ENCODE data around the gene IP6K3. TPM values are rescaled to one million over a fixed set of nuclear protein-coding genes. Genes with fewer than 3 reads are reported as not detected.

The IP6K3 gene
- polyA plus RNA-seq, 1 of the 3 experiments (the other 2 are of a cell fraction) = 0.21 TPM

DNA sequence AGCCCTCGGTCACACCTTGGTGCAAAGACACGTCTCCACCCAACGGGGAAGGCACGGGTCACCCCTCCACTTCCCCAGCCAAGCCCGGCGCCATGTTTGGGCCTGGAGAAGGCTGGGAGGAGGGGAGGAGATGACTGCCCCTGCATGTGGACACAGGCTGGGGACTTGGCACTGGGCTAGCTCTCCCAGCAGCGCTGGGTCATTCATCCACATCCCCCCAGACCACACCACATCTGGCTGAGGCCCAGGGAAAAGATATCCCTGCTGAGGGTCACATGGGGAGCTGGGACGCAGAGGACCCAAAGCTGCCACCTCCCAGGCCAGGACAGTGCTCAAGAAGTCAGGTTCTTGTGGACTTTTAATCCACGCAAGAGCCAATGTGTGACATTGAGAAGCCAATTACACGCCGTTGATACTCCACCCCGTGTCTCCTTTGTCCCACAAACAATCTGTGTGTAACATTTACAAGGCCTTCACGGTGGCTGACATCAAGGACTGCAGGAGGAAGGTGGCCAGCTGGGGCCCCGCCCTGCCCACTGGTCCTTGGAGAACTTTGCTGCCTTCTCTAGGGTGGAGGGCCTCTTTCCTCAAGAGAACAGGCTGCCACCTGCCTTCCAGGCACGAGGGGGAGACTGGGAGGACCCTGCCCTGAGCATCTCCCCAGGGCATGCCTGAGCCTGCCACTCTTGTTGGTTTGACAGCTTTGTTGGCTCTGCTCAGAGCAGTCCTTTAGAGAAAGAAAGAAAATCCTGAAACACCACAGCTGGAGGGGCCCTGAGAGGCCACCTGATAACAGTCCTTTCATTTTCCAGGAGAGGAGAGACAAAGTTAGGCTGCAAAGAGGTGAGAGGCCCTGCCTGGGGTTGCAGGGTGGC lies 5.3 kb upstream of the IP6K3 start:
- Histone ChIP-seq H3K4me3 (ENCODE audit: low read depth in 2 of 2, low read length in 1 of 2) (no peak overlapping the region), H3K9ac (no peak overlapping the region), H3K4me1 (ENCODE audit: control insufficient read depth in 1 of 2, insufficient read depth in 2 of 2, low read depth in 1 of 2, low read length in 1 of 2) (peaks cover 0 to 21% of the 10 kb centered on the region in 2 experiments; a peak in 1 of 4 replicates), H3K36me3 (replicated peaks in 1 of 2; ENCODE audit: control insufficient read depth in 1 of 2, insufficient read depth in 2 of 2, low read length in 1 of 2) (no peaks in the 10 kb centered on the region), H3K4me2 (no peak overlapping the region), H3K9me3 (no peaks in the 10 kb centered on the region), H2AFZ (ENCODE audit: low read depth) (no peak overlapping the region), H4K20me1 (ENCODE audit: insufficient read depth) (no peaks in the 10 kb centered on the region), H3K9me2 (no peaks in the 10 kb centered on the region), H3K27ac (ENCODE audit: low read depth in 2 of 2, low read length in 1 of 2) (no peak overlapping the region), H3F3A (replicated peaks; ENCODE audit: insufficient read depth) (no peaks in the 10 kb centered on the region), H3K27me3 (ENCODE audit: insufficient read depth) (no peaks in the 10 kb centered on the region), H3K79me2 (ENCODE audit: insufficient read depth) (no peaks in the 10 kb centered on the region)
- 89% methylated on average over 11 of the region's 15 CpGs for WGBS (ENCODE audit: low lambda C conversion rate)
- no peak for TF ChIP-seq TCF12 (IDR thresholded peaks at IDR 0.05)
- DNase-seq = no peak
- CTCF ChIA-PET = interaction anchor here (0.6 to 9.2 kb wide), 9 partner anchors 8 to 1839 kb away, joined by 3 to 116 read pairs (median 4); no protein-coding TSS in a partner anchor
- POLR2A ChIA-PET = no interaction called here

DNA sequence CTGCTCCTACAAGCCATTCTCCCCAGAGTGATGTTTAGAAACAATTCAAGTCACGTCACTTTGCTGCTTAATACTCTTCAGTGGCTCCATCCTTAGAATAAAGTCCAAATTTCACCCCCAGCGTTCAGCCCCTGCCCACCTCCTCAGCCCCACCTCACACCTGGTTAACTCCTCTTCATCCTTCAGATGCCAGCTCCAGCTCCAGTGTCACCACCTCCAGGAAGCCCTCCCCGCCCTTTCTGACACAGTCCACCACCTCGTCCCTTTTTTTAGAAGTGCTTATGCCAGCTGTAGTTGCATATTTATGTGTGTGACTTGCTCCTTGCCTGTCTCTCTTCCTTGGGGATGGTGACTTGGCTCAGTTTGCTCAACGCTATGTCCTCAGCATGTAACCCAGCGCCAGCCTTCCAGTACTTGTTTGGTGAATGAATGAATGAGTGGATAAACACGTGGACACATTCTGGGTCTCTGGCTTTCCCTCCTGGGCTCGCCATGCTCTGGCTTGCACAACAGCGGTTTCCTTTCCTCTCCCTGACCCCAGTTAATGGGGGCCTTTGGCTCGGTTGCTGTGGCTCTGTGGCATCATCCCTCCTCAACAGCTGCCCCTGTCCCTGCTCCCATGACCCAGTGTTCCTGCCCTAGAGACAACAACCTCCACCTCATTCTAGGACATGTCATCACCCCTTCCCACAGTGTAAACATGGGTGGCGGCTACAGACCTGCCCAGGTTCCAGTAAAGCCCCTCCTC lies 3.7 kb upstream of the IP6K3 start:
- Histone ChIP-seq H3K9ac (no peak overlapping the region), H3K79me2 (ENCODE audit: insufficient read depth) (no peaks in the 10 kb centered on the region), H3K27me3 (ENCODE audit: insufficient read depth) (no peaks in the 10 kb centered on the region), H3K36me3 (replicated peaks in 1 of 2; ENCODE audit: control insufficient read depth in 1 of 2, insufficient read depth in 2 of 2, low read length in 1 of 2) (no peaks in the 10 kb centered on the region), H3K9me2 (no peaks in the 10 kb centered on the region), H4K20me1 (ENCODE audit: insufficient read depth) (no peaks in the 10 kb centered on the region), H3F3A (replicated peaks; ENCODE audit: insufficient read depth) (no peaks in the 10 kb centered on the region), H3K4me2 (no peak overlapping the region), H2AFZ (ENCODE audit: low read depth) (no peak overlapping the region), H3K27ac (ENCODE audit: low read depth in 2 of 2, low read length in 1 of 2) (no peak overlapping the region), H3K9me3 (no peaks in the 10 kb centered on the region), H3K4me3 (ENCODE audit: low read depth in 2 of 2, low read length in 1 of 2) (no peak overlapping the region), H3K4me1 (ENCODE audit: control insufficient read depth in 1 of 2, insufficient read depth in 2 of 2, low read depth in 1 of 2, low read length in 1 of 2) (peaks cover 14 to 34% of the 10 kb centered on the region in 2 experiments; a peak in 3 of 4 replicates)
- TF ChIP-seq, protein P1, sequence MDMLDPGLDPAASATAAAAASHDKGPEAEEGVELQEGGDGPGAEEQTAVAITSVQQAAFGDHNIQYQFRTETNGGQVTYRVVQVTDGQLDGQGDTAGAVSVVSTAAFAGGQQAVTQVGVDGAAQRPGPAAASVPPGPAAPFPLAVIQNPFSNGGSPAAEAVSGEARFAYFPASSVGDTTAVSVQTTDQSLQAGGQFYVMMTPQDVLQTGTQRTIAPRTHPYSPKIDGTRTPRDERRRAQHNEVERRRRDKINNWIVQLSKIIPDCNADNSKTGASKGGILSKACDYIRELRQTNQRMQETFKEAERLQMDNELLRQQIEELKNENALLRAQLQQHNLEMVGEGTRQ (IDR thresholded peaks at IDR 0.05; ENCODE audit: borderline replicate concordance, low read depth, low read length) = no peak
- no peak for TF ChIP-seq POLR2AphosphoS5 (IDR thresholded peaks at IDR 0.05; ENCODE audit: low read depth, low read length)
- TF ChIP-seq RFX5 (IDR thresholded peaks at IDR 0.05; ENCODE audit: low read length) = no peak
- TF ChIP-seq CHD2 (IDR thresholded peaks at IDR 0.05; ENCODE audit: low read length, partially characterized antibody) = no peak
- TF ChIP-seq RXRA (IDR thresholded peaks at IDR 0.05; ENCODE audit: borderline replicate concordance, low read depth) = no peak
- TF ChIP-seq MAX (IDR thresholded peaks at IDR 0.05; ENCODE audit: low read depth) = no peak
- TF ChIP-seq MXI1 (IDR thresholded peaks at IDR 0.05; ENCODE audit: low read depth, low read length) = no peak
- no peak for TF ChIP-seq NRF1 (IDR thresholded peaks at IDR 0.05; ENCODE audit: low read depth, low read length)
- no peak for TF ChIP-seq MEF2A (IDR thresholded peaks at IDR 0.05; ENCODE audit: borderline replicate concordance, low read depth)
- no peak for TF ChIP-seq TEAD4 (IDR thresholded peaks at IDR 0.05; ENCODE audit: borderline replicate concordance, insufficient read depth)
- TF ChIP-seq EP300 (IDR thresholded peaks at IDR 0.05; ENCODE audit: borderline replicate concordance in 1 of 2, low read depth in 1 of 2, low read length in 1 of 2) = no peak
- TF ChIP-seq FOSL2 (IDR thresholded peaks at IDR 0.05; ENCODE audit: borderline replicate concordance, low read depth) = no peak
- TF ChIP-seq, protein P2, sequence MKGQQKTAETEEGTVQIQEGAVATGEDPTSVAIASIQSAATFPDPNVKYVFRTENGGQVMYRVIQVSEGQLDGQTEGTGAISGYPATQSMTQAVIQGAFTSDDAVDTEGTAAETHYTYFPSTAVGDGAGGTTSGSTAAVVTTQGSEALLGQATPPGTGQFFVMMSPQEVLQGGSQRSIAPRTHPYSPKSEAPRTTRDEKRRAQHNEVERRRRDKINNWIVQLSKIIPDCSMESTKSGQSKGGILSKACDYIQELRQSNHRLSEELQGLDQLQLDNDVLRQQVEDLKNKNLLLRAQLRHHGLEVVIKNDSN (IDR thresholded peaks at IDR 0.05; ENCODE audit: borderline replicate concordance, low read depth) = no peak
- TF ChIP-seq, protein P3, sequence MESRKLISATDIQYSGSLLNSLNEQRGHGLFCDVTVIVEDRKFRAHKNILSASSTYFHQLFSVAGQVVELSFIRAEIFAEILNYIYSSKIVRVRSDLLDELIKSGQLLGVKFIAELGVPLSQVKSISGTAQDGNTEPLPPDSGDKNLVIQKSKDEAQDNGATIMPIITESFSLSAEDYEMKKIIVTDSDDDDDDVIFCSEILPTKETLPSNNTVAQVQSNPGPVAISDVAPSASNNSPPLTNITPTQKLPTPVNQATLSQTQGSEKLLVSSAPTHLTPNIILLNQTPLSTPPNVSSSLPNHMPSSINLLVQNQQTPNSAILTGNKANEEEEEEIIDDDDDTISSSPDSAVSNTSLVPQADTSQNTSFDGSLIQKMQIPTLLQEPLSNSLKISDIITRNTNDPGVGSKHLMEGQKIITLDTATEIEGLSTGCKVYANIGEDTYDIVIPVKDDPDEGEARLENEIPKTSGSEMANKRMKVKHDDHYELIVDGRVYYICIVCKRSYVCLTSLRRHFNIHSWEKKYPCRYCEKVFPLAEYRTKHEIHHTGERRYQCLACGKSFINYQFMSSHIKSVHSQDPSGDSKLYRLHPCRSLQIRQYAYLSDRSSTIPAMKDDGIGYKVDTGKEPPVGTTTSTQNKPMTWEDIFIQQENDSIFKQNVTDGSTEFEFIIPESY (IDR thresholded peaks at IDR 0.05; ENCODE audit: borderline replicate concordance, low read depth) = no peak
- TF ChIP-seq JUND (IDR thresholded peaks at IDR 0.05) = no peak
- WGBS (ENCODE audit: low lambda C conversion rate) = 66% methylated on average over 10 of the region's 11 CpGs
- CTCF ChIA-PET = interaction anchor here (1.1 to 9.2 kb wide), 9 partner anchors 11 to 405 kb away, joined by 3 to 116 read pairs (median 5); partner anchors contain the start of gene UQCC2
- POLR2A ChIA-PET = no interaction called here
- no peak for DNase-seq

Data from SK-N-SH (cell line).